Coronary artery (tissue), 2 donors: Measurements from ENCODE around the gene BNIPL.

Experiments
- DNase-seq: peaks from one replicate; pipeline ENCODE4 v3.0.0-alpha.2; 2017; ENCODE audit warnings: low spot score
- H3K27ac ChIP-seq, 2 donors: fragments of 200-600 bp; sonication (generic); one replicate each; pipeline ENCODE4 v1.5.1; 2016 to 2019
- H3K4me3 ChIP-seq: fragments of 200-600 bp; sonication (generic); 2 replicates; pipeline ENCODE4 v1.5.1; 2016; ENCODE audit warnings: mild to moderate bottlenecking, moderate library complexity
- CTCF ChIP-seq: fragments of 200-600 bp; sonication (generic); IDR thresholded peaks from one replicate; pipeline ENCODE4 v1.5.1; 2019; ENCODE audit warnings: antibody characterized with exemption

Gene BNIPL

GRCh38 chr1:151036356-151036755 lies at the start of gene BNIPL:
Gene BNIPL (plus strand): TSS chr1:151036586. CDS start chr1:151036726, 140 bp downstream.
- no peak within 1 kb of the TSS for H3K4me3 ChIP-seq

GRCh38 chr1:150987924-150988323 lies 48.5 kb upstream of the BNIPL start:
- no peak for TF ChIP-seq CTCF
- no peak overlapping the region for H3K27ac ChIP-seq
- H3K4me3 ChIP-seq, result no peak overlapping the region
- no peak for DNase-seq

More at GRCh38 chr1:151036356-151036755, at the start of gene BNIPL:
- H3K27ac ChIP-seq, result no peak within 1 kb of the TSS
- no peak for TF ChIP-seq CTCF
- DNase-seq, result no peak

GRCh38 chr1:150992626-150993025 lies 43.8 kb upstream of the BNIPL start:
- DNase-seq, result no peak
- no peak overlapping the region for H3K27ac ChIP-seq
- no peak overlapping the region for H3K4me3 ChIP-seq
- no peak for TF ChIP-seq CTCF

GRCh38 chr1:150994248-150994647 lies 42.1 kb upstream of the BNIPL start:
- no peak for DNase-seq
- Histone ChIP-seq H3K27ac (no peak overlapping the region), H3K4me3 (no peak overlapping the region)
- TF ChIP-seq CTCF, result no peak

GRCh38 chr1:150995460-150995859 lies 40.9 kb upstream of the BNIPL start:
- peak overlapping the region in 1 of 2 donors; percentile 30 for H3K27ac ChIP-seq
- DNase-seq, result no peak
- H3K4me3 ChIP-seq, result no peak overlapping the region
- no peak for TF ChIP-seq CTCF

- DNase-seq, result no peak
- Histone ChIP-seq H3K27ac (peak overlapping the region in 1 of 2 donors; percentile 30), H3K4me3 (no peak overlapping the region)
- TF ChIP-seq CTCF, result peak; percentile 75
Measured at GRCh38 chr1:150995896-150996295, 40.5 kb upstream of the BNIPL start.

- TF ChIP-seq CTCF, result no peak
- DNase-seq, result no peak
- H3K4me3 ChIP-seq, result no peak overlapping the region
- H3K27ac ChIP-seq, result no peak overlapping the region
Measured at GRCh38 chr1:150997126-150997872, 39.1 kb upstream of the BNIPL start.
